K562 (cell line): ENCODE data around the gene ZDHHC22. TPM values are rescaled to one million over a fixed set of nuclear protein-coding genes. Genes with fewer than 3 reads are reported as not detected.
"Not testable (repeated sequence)": the region's sequence is repeated elsewhere in the genome, so short reads cannot be mapped to it uniquely, and the experiment has no call there.

ENCODE experiments used
- ATAC-seq: fragments of 200-7000 bp; cut with Tn5 transposase; 3 replicates; pipeline ENCODE4 v1.9.1; 2020; ENCODE audit warnings: moderate library complexity
- BruUV-seq: library from RNA; stranded (reverse); fragments of 400-500 nt; replicated peaks from 2 replicates; lab custom pipeline; 2021; lab: Mats Ljungman, UMichigan
- CTCF ChIA-PET: fragments of 300-600 bp; formaldehyde crosslinking; extraction: SDS; loops from one replicate; lab custom pipeline; 2021; ENCODE audit warnings: low intra/inter-chr PET ratio; lab: Yijun Ruan, JAX
- POLR2A ChIA-PET: fragments of 300-600, 350-650 bp; sonication (Branson Sonifier 250); formaldehyde crosslinking; extraction: SDS; loops from one replicate; lab custom pipeline; 2021; ENCODE audit warnings: antibody characterized with exemption, inconsistent platforms; lab: Yijun Ruan, JAX
- DNase-seq, 4 experiments: peaks; one replicate each; pipeline versions ENCODE4 v3.0.0 to v3.0.0-alpha.2; 2011 to 2018; ENCODE audit warnings: low spot score in 3 of 4, mixed read lengths in 3 of 4; ENCODE audit errors: extremely low read depth in 1 of 4
- FAIRE-seq: peaks from 2 replicates; lab custom pipeline; 2011; peaks lifted over from hg19 to GRCh38; lab: Jason Lieb, UNC
- H2AFZ ChIP-seq: 2 replicates; pipeline ENCODE4 v1.6.0; 2011; ENCODE audit warnings: low read depth, low read length, control low read depth, inconsistent platforms
- H3K27ac ChIP-seq: fragments of 200-600 bp; 3 replicates; pipeline ENCODE4 v1.8.0; 2011; ENCODE audit warnings: low read depth, mild to moderate bottlenecking, control low read depth, inconsistent platforms, low read length, moderate library complexity, mixed read lengths; ENCODE audit errors: extremely low read depth
- H3K27me3 ChIP-seq, 2 experiments: fragments of 300-600 bp in 1 of 2; 2 replicates in 1 of 2; 3 replicates in 1 of 2; pipeline versions ENCODE4 v1.6.0 to v1.8.0; 2011; ENCODE audit warnings: inconsistent platforms in 2 of 2, low read length in 2 of 2, mild to moderate bottlenecking in 1 of 2, mixed read lengths in 1 of 2, moderate library complexity in 1 of 2; ENCODE audit not compliant: control insufficient read depth in 2 of 2, insufficient read depth in 2 of 2
- H3K36me3 ChIP-seq: fragments of 300-600 bp; 3 replicates; pipeline ENCODE4 v1.8.0; 2011; ENCODE audit warnings: mild to moderate bottlenecking, low read length, inconsistent platforms; ENCODE audit not compliant: control insufficient read depth, insufficient read depth
- H3K4me1 ChIP-seq, 2 experiments: fragments of 200-600 bp in 1 of 2; replicated peaks in 1 of 2; 2 replicates in 1 of 2; 3 replicates in 1 of 2; pipeline versions ENCODE4 v1.5.1 to v1.8.0; 2011; ENCODE audit warnings: inconsistent platforms in 2 of 2, low read length in 2 of 2, mild to moderate bottlenecking in 1 of 2, mixed read lengths in 1 of 2, moderate library complexity in 1 of 2; ENCODE audit not compliant: control insufficient read depth in 2 of 2, insufficient read depth in 2 of 2
- H3K4me2 ChIP-seq: 2 replicates; pipeline ENCODE4 v1.6.1; 2011; ENCODE audit warnings: low read length, control low read depth, inconsistent platforms, mixed read lengths; ENCODE audit not compliant: insufficient read depth
- H3K4me3 ChIP-seq: fragments of 200-600 bp; sonication (generic), shearing (Covaris generic); 2 replicates; pipeline ENCODE4 v1.5.1; 2016; ENCODE audit warnings: control low read depth, inconsistent platforms
- H3K79me2 ChIP-seq: fragments of 200-600 bp; 3 replicates; pipeline ENCODE4 v1.8.0; 2011; ENCODE audit warnings: low read length, inconsistent platforms; ENCODE audit not compliant: control insufficient read depth, insufficient read depth
- H3K9ac ChIP-seq, 2 experiments: 2 replicates each; pipeline versions ENCODE4 v1.6.0 to v1.6.1; 2011; ENCODE audit warnings: low read depth in 2 of 2, low read length in 2 of 2, control low read depth in 1 of 2, inconsistent platforms in 1 of 2, mild to moderate bottlenecking in 1 of 2, mixed read lengths in 1 of 2; ENCODE audit not compliant: insufficient read depth in 1 of 2
- H3K9me1 ChIP-seq: one replicate; pipeline ENCODE4 v1.6.0; 2011; ENCODE audit warnings: inconsistent platforms, mild to moderate bottlenecking, low read length, moderate library complexity; ENCODE audit not compliant: control insufficient read depth, insufficient read depth
- H3K9me3 ChIP-seq: replicated peaks from 2 replicates; pipeline ENCODE4 v1.5.1; 2011; ENCODE audit warnings: low read depth, low read length, inconsistent platforms; ENCODE audit not compliant: control insufficient read depth, insufficient read depth
- H4K20me1 ChIP-seq: replicated peaks from 2 replicates; pipeline ENCODE4 v1.6.1; 2011; ENCODE audit warnings: low read length, inconsistent platforms, mixed read lengths; ENCODE audit not compliant: control insufficient read depth, insufficient read depth
- BRD9 ChIP-seq: fragments of 450-650 bp; IDR thresholded peaks from 2 replicates; pipeline ENCODE4 v1.6.1; 2018; ENCODE audit warnings: low read depth; ENCODE audit not compliant: partially characterized antibody
- ELK3 ChIP-seq: fragments of 450-650 bp; formaldehyde crosslinking; IDR thresholded peaks from 2 replicates; pipeline ENCODE4 v1.4.0; 2020; ENCODE audit warnings: mild to moderate bottlenecking
- SLC30A9 ChIP-seq: fragments of 250-450 bp; sonication (Bioruptor Pico); IDR thresholded peaks from 2 replicates; pipeline ENCODE4 v1.8.0; 2022; ENCODE audit warnings: mild to moderate bottlenecking, moderate library complexity
- SNIP1 ChIP-seq: fragments of 450-650 bp; IDR thresholded peaks from 2 replicates; pipeline ENCODE4 v1.7.1; 2017; ENCODE audit warnings: low read depth, mild to moderate bottlenecking
- YBX1 ChIP-seq: fragments of 450-650 bp; IDR thresholded peaks from 2 replicates; pipeline ENCODE4 v1.7.1; 2016; ENCODE audit warnings: mild to moderate bottlenecking
- WGBS: fragments of 100-300 bp; shearing (Covaris generic); methylation state at CpG from one replicate; pipeline ENCODE4 v1.1.6; 2016; ENCODE audit warnings: low coverage, mixed read lengths; ENCODE audit not compliant: insufficient coverage; ENCODE audit errors: missing lambda C conversion rate; 5-methylcytosine and 5-hydroxymethylcytosine counted together
- in situ Hi-C: fragments of 300-500 bp; cut with MboI; formaldehyde crosslinking; loops from 4 replicates; pipeline ENCODE4 v1.15.0; 2018; ENCODE audit warnings: inconsistent platforms, mixed read lengths
- intact Hi-C: fragments of 100-400 bp; cut with micrococcal nuclease; formaldehyde crosslinking; loops from 2 replicates; pipeline ENCODE4 v1.14.2; 2022
- polyA plus RNA-seq, 8 experiments: library from polyadenylated mRNA; depleted of rRNA in 4 of 8; stranded (reverse) in 5 of 8; unstranded in 3 of 8; fragments of >200 nt; fragmentation: Nextera tagmentation in 2 of 8; fragmentation: Illumina TruSeq in 1 of 8; extraction: Ambion mirVana in 2 of 8; extraction: Trizol in 1 of 8; gene quantifications; 2 replicates each; pipeline versions ENCODE4 v1.2.1 to v1.2.3, GENCODE V29; 2011 to 2014; ENCODE audit warnings: inconsistent platforms in 1 of 8, missing spikeins in 1 of 8
- total RNA-seq, 7 experiments: library from RNA; depleted of rRNA in 6 of 7; stranded (reverse); fragments of >200 nt in 6 of 7; fragmentation: Illumina TruSeq in 2 of 7; extraction: Trizol in 2 of 7; gene quantifications; 2 replicates each; pipeline versions ENCODE4 v1.2.1 to v1.2.3, GENCODE V29; 2011 to 2021; ENCODE audit warnings: low replicate concordance in 1 of 7
- TF ChIP-seq, protein P1 (sequence below): sonication (generic); formaldehyde crosslinking; IDR thresholded peaks from 2 replicates; pipeline ENCODE4 v1.8.1; 2022; ENCODE audit warnings: missing genetic modification reagents

Gene ZDHHC22
- total and polyA plus RNA-seq, 9 of the 15 experiments (the other 6 are each of a cell fraction or from before 2014, with no cell fraction given): not detected

- TF ChIP-seq BRD9 (no peak), YBX1 (no peak), SNIP1 (no peak), SLC30A9 (CRISPR knock-in tag) (no peak), ELK3 (no peak)
- TF ChIP-seq, protein P1, sequence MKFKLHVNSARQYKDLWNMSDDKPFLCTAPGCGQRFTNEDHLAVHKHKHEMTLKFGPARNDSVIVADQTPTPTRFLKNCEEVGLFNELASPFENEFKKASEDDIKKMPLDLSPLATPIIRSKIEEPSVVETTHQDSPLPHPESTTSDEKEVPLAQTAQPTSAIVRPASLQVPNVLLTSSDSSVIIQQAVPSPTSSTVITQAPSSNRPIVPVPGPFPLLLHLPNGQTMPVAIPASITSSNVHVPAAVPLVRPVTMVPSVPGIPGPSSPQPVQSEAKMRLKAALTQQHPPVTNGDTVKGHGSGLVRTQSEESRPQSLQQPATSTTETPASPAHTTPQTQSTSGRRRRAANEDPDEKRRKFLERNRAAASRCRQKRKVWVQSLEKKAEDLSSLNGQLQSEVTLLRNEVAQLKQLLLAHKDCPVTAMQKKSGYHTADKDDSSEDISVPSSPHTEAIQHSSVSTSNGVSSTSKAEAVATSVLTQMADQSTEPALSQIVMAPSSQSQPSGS (CRISPR knock-in tag): no peak
- TF ChIP-seq, all 486 proteins: peak for 0
Observed at GRCh38 chr14:77175843-77176242, 34.3 kb upstream of the ZDHHC22 start (continued).

- BruUV-seq, DNase-seq, FAIRE-seq, ATAC-seq, H3K9me1 ChIP-seq, H3K79me2 ChIP-seq, H3K36me3 ChIP-seq, CTCF ChIA-PET, H3K4me2 ChIP-seq, H3K4me3 ChIP-seq, H3K27me3 ChIP-seq, H3K9me3 ChIP-seq, H4K20me1 ChIP-seq, H3K27ac ChIP-seq, in situ Hi-C loops, intact Hi-C loops, POLR2A ChIA-PET, H3K4me1 ChIP-seq, H3K9ac ChIP-seq, H2AFZ ChIP-seq: not testable (repeated sequence)
- 0% methylated on average over 8 of the region's 9 CpGs for WGBS
Observed at GRCh38 chr14:77173911-77174617, 32.5 kb upstream of the ZDHHC22 start.
